Stimulated activated CD4-positive, alpha-beta T cell treated with anti-CD3 and anti-CD28 coated beads, Interleukin-2, amount 100 ng/mL, for 4 hours (primary cell): ENCODE data around the gene GFRA4.

ENCODE experiments used
- DNase-seq: peaks from one replicate; pipeline ENCODE4 v3.0.0-alpha.2; 2020; ENCODE audit warnings: low read depth

The GFRA4 gene

GRCh38 chr20:3652676-3653596, 10.3 kb downstream of the GFRA4 start:
- no peak for DNase-seq

GRCh38 chr20:3652221-3652620, 11.0 kb downstream of the GFRA4 start:
- no peak for DNase-seq

- DNase-seq, result no peak
Measured at GRCh38 chr20:3651204-3651962, 11.8 kb downstream of the GFRA4 start.

- DNase-seq, result no peak
Measured at GRCh38 chr20:3648951-3649350, 14.2 kb downstream of the GFRA4 start.

GRCh38 chr20:3647473-3647872, 15.7 kb downstream of the GFRA4 start:
- DNase-seq, result no peak

GRCh38 chr20:3646651-3647050, 16.5 kb downstream of the GFRA4 start:
- DNase-seq, result no peak

GRCh38 chr20:3646067-3646440, 17.1 kb downstream of the GFRA4 start:
- no peak for DNase-seq

- no peak for DNase-seq
Measured at GRCh38 chr20:3645309-3646066, 17.7 kb downstream of the GFRA4 start.

- no peak for DNase-seq
Measured at GRCh38 chr20:3640259-3640658, 22.9 kb downstream of the GFRA4 start.

GRCh38 chr20:3635346-3635745, 27.9 kb downstream of the GFRA4 start:
- DNase-seq, result no peak

GRCh38 chr20:3633913-3634478, 29.2 kb downstream of the GFRA4 start:
- no peak for DNase-seq

GRCh38 chr20:3632311-3633004, 30.7 kb downstream of the GFRA4 start:
- no peak for DNase-seq

- no peak for DNase-seq
Measured at GRCh38 chr20:3631534-3631933, 31.7 kb downstream of the GFRA4 start.

- DNase-seq, result no peak
Measured at GRCh38 chr20:3630429-3630828, 32.8 kb downstream of the GFRA4 start.

- DNase-seq, result no peak
Measured at GRCh38 chr20:3629893-3630292, 33.3 kb downstream of the GFRA4 start.

- no peak for DNase-seq
Measured at GRCh38 chr20:3628502-3629314, 34.5 kb downstream of the GFRA4 start.

GRCh38 chr20:3627476-3627875, 35.7 kb downstream of the GFRA4 start:
- no peak for DNase-seq

GRCh38 chr20:3622406-3622805, 40.8 kb downstream of the GFRA4 start:
- DNase-seq, result no peak

- no peak for DNase-seq
Measured at GRCh38 chr20:3621111-3621510, 42.1 kb downstream of the GFRA4 start.

- no peak for DNase-seq
Measured at GRCh38 chr20:3616250-3616649, 46.9 kb downstream of the GFRA4 start.
